Gastroesophageal sphincter (tissue), 4 donors: ENCODE data around the gene APP. TPM values are rescaled to one million over a fixed set of nuclear protein-coding genes. Genes with fewer than 3 reads are reported as not detected.

Source experiments
- ATAC-seq: fragments of 150-250 bp; one replicate; pipeline ENCODE4 v1.9.1; 2016; ENCODE audit warnings: mild to moderate bottlenecking, moderate library complexity
- H3K27ac ChIP-seq, 4 donors: fragments of 200-600 bp; sonication (generic) in 3 of 4; 1 replicate in 3 of 4; 2 replicates in 1 of 4; pipeline ENCODE4 v1.5.1; 2016 to 2019
- H3K27me3 ChIP-seq: fragments of 200-600 bp; sonication (generic); one replicate; pipeline ENCODE4 v1.5.1; 2019
- H3K36me3 ChIP-seq, 2 donors: fragments of 200-600 bp; sonication (generic); one replicate each; pipeline ENCODE4 v1.5.1; 2019; ENCODE audit warnings: control low read depth in 1 of 2
- H3K4me1 ChIP-seq, 3 donors: fragments of 200-600 bp; sonication (generic); 1 replicate in 2 of 3; 2 replicates in 1 of 3; pipeline ENCODE4 v1.5.1; 2016 to 2019; ENCODE audit warnings: control low read depth in 2 of 3
- H3K4me3 ChIP-seq, 2 donors: fragments of 200-600 bp; sonication (generic); one replicate each; pipeline ENCODE4 v1.5.1; 2019; ENCODE audit warnings: mild to moderate bottlenecking in 1 of 2, moderate library complexity in 1 of 2
- H3K9me3 ChIP-seq, 3 donors: fragments of 200-600 bp; sonication (generic); one replicate each; pipeline ENCODE4 v1.5.1; 2017 to 2019; ENCODE audit warnings: control low read depth in 2 of 3
- CTCF ChIP-seq, 4 experiments: fragments of 200-600 bp in 2 of 4; fragments of 450-650 bp in 2 of 4; sonication (generic) in 1 of 4; IDR thresholded peaks; one replicate each; pipeline ENCODE4 v1.5.1; 2017 to 2019; ENCODE audit warnings: antibody characterized with exemption in 4 of 4, mild to moderate bottlenecking in 2 of 4, moderate library complexity in 2 of 4
- EP300 ChIP-seq: sonication (generic); formaldehyde crosslinking; IDR thresholded peaks from one replicate; pipeline ENCODE4 v1.6.1; 2017; ENCODE audit warnings: antibody characterized with exemption, mild to moderate bottlenecking
- POLR2A ChIP-seq, 2 donors: fragments of 450-650 bp; IDR thresholded peaks; one replicate each; pipeline ENCODE4 v1.6.1; 2017; ENCODE audit warnings: antibody characterized with exemption in 2 of 2, mild to moderate bottlenecking in 2 of 2, moderate library complexity in 1 of 2
- POLR2AphosphoS5 ChIP-seq: sonication (generic); formaldehyde crosslinking; IDR thresholded peaks from one replicate; pipeline ENCODE4 v1.6.1; 2017; ENCODE audit warnings: antibody characterized with exemption
- WGBS, 2 donors: methylation state at CpG; one replicate each; pipeline ENCODE4 v1.1.5; 2018; ENCODE audit warnings: low coverage in 1 of 2; 5-methylcytosine and 5-hydroxymethylcytosine counted together
- total RNA-seq, 4 donors: library from RNA; depleted of rRNA; stranded (reverse); fragments of >200 nt; gene quantifications; one replicate each; pipeline ENCODE4 v1.1.0, GENCODE V29; 2016

Gene APP
- total RNA-seq, 4 donors from 2014 or later: 282 to 724 (median 545) TPM

GRCh38 chr21:25912402-25912746, 258.2 kb downstream of the APP start:
- peaks cover 0 to 7% of the 10 kb centered on the region in 2 donors for H3K36me3 ChIP-seq
- ATAC-seq: peak; percentile 41
- no peaks in the 10 kb centered on the region for H3K9me3 ChIP-seq
- peaks cover 0 to 31% (median 8%) of the 10 kb centered on the region in 3 donors for H3K4me1 ChIP-seq
- WGBS, 2 donors: 74 to 80% methylated on average over 1 to 2 of the region's 2 CpGs
- no peak for TF ChIP-seq POLR2AphosphoS5
- no peak for TF ChIP-seq CTCF (IDR thresholded peaks at IDR 0.05)
- no peak for TF ChIP-seq POLR2A (IDR thresholded peaks at IDR 0.05)
- TF ChIP-seq EP300: no peak
- no peak overlapping the region for H3K4me3 ChIP-seq
- H3K27me3 ChIP-seq: no peaks in the 10 kb centered on the region
- no peak overlapping the region for H3K27ac ChIP-seq

DNA sequence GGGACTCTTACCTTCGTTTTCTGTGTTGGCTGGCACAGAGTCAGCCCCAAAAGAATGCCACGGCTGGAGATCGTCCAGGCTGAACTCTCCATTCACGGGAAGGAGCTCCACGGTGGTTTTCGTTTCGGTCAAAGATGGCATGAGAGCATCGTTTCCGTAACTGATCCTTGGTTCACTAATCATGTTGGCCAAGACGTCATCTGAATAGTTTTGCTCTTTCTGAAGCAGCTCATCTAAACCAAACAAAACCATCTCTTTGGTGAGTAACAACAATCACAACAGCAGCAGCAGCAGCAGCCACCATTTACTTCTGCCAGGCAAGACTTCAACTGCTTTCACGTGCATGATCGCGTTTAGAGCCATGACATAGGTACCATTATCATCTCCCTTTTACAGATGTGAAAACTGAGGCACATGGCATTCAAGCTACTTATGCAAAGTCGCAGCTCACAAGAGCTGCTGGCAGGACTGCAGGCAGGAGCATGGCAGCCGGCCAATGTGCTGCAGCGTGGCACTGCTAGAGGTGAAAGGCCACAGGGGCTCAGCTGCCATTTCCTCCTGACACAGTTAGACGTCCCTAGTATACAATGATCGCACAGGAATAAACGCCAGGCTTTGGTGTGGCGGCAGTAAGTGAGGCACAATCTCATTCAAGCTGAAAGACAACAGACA, 258.7 kb downstream of the APP start:
- no peak for TF ChIP-seq POLR2A (IDR thresholded peaks at IDR 0.05)
- no peak for TF ChIP-seq POLR2AphosphoS5
- no peak for TF ChIP-seq CTCF (IDR thresholded peaks at IDR 0.05)
- no peak for TF ChIP-seq EP300
- 66 to 74% methylated on average over 5 to 18 of the region's 20 CpGs for WGBS, 2 donors
- peaks cover 0 to 7% of the 10 kb centered on the region in 2 donors for H3K36me3 ChIP-seq
- H3K4me3 ChIP-seq: no peak overlapping the region
- H3K27ac ChIP-seq: no peak overlapping the region
- no peaks in the 10 kb centered on the region for H3K27me3 ChIP-seq
- ATAC-seq: peak; percentile 34
- H3K9me3 ChIP-seq: no peaks in the 10 kb centered on the region
- peaks cover 0 to 34% (median 9%) of the 10 kb centered on the region in 3 donors for H3K4me1 ChIP-seq

DNA sequence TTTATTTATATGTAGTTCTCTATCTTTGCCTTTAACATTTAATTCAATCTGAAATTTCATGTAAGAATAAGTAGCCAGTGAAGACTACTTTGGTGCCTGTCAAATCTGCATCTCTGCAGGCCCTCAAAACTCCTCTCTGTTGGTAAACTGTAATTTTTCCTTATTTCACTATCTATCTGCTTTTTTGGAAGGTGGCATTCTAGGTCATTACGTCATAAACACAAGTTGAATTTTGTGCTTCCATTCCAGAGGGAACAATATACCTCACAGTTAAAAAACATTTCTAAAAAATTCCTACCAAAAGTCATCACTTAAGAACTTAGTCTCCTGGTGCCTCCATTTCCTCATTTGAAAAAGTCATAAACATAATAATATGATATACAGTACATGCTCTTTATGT, 259.8 kb downstream of the APP start:
- no peaks in the 10 kb centered on the region for H3K9me3 ChIP-seq
- no peak overlapping the region for H3K4me3 ChIP-seq
- H3K4me1 ChIP-seq: peaks cover 0 to 34% (median 9%) of the 10 kb centered on the region in 3 donors
- 100% methylated on average over 1 of the region's 1 CpG for WGBS, 2 donors
- TF ChIP-seq POLR2A (IDR thresholded peaks at IDR 0.05) (no peak), EP300 (no peak), POLR2AphosphoS5 (no peak), CTCF (IDR thresholded peaks at IDR 0.05) (no peak)
- no peak for ATAC-seq
- H3K27ac ChIP-seq: no peak overlapping the region
- peaks cover 0 to 7% of the 10 kb centered on the region in 2 donors for H3K36me3 ChIP-seq
- H3K27me3 ChIP-seq: no peaks in the 10 kb centered on the region

DNA sequence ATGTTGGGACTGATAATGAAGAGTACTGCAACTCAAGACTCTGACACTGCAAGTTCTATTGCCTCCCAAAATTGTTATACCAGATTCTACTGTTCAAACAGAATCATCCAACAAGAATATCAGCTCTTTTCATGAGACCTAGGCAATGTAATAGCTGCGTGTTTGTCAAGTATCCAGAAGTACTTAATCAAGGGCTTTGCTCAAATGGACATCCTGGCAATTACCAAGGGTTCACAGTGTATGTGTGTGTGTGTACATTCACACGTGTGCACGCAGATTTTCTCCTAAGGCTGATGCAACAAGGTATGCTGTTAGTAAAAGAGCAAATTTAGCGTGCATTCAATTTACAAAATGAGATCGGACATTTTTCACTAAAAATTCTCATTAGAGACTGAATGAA, 261.2 kb downstream of the APP start:
- no peak for ATAC-seq
- Histone ChIP-seq H3K27ac (no peak overlapping the region), H3K27me3 (no peaks in the 10 kb centered on the region), H3K9me3 (no peaks in the 10 kb centered on the region), H3K36me3 (peaks cover 0 to 17% of the 10 kb centered on the region in 2 donors), H3K4me3 (no peak overlapping the region), H3K4me1 (peaks cover 0 to 34% (median 9%) of the 10 kb centered on the region in 3 donors)
- TF ChIP-seq EP300: no peak
- 83 to 100% methylated on average over 2 to 5 of the region's 5 CpGs for WGBS, 2 donors

DNA sequence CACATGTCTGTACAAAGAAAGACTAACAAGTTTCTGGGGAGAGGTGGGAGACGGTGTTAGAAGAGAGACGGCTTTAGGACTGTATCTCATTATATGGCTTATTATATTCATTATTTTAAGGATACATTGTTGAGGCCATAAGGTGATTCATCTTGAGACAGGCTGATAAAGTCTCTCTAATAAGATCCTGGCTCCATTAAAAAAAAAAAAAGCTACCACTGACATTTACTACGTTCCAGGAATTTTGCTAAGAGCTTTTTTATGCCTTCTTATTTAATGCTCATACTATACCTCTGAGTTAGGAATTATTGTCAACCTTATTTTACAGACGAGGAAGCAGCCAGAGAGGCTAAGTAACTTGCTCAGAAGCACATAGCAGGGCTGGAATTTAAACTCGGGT, 262.1 kb downstream of the APP start:
- TF ChIP-seq CTCF (IDR thresholded peaks at IDR 0.05) (no peak), POLR2AphosphoS5 (no peak), EP300 (no peak), POLR2A (IDR thresholded peaks at IDR 0.05) (no peak)

More for the DNA sequence above, 262.1 kb downstream of the APP start:
- Histone ChIP-seq H3K9me3 (no peaks in the 10 kb centered on the region), H3K36me3 (peaks cover 0 to 23% of the 10 kb centered on the region in 2 donors), H3K27me3 (no peaks in the 10 kb centered on the region), H3K4me1 (peaks cover 0 to 31% (median 9%) of the 10 kb centered on the region in 3 donors), H3K27ac (no peak overlapping the region), H3K4me3 (no peak overlapping the region)
- no peak for ATAC-seq
- 54 to 59% methylated on average over 5 of the region's 5 CpGs for WGBS, 2 donors
